ENCODE results near the gene ELP5.
"Not testable (repeated sequence)": the region's sequence is repeated elsewhere in the genome, so short reads cannot be mapped to it uniquely, and the experiment has no call there.

Gene ELP5

DNA sequence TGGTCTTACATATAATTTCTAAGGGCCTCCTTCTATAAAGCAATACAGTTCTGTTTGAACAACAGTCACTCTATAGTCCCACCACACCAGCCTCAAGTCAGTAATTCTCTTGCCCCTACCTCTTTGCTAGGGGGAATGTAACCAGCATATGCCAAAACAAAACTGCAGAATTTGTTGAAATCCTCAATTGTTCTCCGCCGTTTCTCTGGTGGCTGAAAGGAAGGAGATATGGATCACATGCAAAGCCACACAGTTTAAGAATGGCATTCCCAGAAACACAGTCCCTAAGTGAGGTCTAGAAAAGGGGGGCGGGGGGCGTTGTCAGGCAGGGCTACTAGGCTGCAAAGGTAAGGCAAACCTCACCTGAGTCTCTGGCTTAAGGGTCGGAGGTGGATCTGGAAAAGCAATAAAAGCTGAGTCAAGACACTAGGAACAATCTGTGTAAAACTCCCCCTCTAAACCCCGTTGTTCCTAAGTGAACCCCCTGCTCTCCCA lies 14.7 kb upstream of the ELP5 start:
- DNase-seq = no peak

DNA sequence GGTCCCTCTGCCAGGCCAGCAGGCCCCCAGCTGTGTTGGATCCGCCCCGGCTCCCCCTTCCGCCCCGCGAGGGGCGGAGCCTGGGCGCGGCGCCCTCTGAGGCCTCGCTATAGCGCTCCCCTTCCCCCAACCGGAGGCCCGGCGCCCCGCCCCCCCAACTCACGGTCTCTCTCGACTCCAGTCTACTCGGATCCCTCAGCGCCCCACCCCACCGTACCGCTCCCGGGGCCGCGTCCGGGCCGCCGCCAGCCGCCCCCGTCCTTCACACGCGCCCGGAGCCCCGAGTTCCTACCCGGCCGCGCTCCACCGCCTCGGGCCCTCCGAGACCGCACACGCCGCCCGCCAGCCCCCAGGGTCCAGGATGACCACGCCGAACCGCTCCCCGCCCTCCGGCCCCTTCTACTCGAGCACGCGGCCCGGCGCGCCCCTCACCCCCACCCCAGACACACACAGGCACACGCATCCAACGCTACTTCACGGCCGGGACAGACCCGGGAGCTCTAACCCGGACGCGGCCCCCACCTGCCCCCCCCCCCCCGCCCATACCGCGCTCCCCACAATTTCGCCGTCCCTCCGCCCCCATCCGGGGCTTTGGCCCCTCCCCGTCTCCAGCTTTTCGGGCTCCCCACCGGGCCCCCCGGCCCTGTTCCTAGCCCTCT lies 14.1 kb upstream of the ELP5 start:
- DNase-seq = peak; percentile 53

DNA sequence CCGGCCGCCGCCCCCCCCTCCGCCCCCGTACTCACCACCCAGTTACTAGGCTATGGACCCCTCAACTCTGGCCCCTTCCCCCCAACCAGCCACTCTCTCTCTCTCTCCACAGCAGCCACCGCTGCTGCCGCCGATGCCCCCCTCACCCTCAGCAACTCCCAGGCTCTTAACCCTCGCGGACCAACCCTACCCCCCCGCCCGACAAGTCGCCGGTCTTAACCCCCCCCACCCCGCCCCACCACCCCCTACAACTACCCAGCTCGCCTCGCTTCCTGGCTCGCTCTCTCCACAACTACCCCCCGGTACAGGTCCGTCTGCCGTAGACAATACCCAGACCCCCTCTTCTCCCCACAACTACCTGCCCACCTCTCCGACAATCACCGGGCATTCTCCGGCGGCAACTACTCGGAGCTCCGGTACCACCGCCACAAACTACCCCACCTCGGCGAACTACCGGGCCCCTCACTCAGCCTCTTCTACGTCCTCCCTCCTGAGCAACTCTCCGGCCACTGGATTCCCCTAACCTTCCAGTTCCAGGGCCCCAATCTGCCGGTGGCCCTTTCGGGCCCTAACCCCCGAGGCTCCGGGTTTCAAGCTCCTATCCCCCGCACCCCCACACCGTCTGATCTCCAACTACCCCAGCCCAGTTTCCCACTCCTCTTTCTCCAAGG lies 13.5 kb upstream of the ELP5 start:
- no peak for DNase-seq

- peak; percentile 99 for DNase-seq
Measured at GRCh38 chr17:7239091-7240027, 12.7 kb upstream of the ELP5 start, which contains the start of gene PHF23. TSS of gene PHF23 (minus strand) at chr17:7239457. CDS start at chr17:7239279, 178 bp downstream.

- no peak for DNase-seq
Measured at GRCh38 chr17:7240375-7240774, 11.6 kb upstream of the ELP5 start.

GRCh38 chr17:7241090-7241733 lies 10.8 kb upstream of the ELP5 start:
- no peak for DNase-seq

- DNase-seq = peak; percentile 79
Measured at GRCh38 chr17:7241783-7242716, 10.0 kb upstream of the ELP5 start, which contains the start of gene GABARAP. TSS of gene GABARAP (minus strand) at chr17:7242449. CDS start at chr17:7242330, 119 bp downstream.

DNA sequence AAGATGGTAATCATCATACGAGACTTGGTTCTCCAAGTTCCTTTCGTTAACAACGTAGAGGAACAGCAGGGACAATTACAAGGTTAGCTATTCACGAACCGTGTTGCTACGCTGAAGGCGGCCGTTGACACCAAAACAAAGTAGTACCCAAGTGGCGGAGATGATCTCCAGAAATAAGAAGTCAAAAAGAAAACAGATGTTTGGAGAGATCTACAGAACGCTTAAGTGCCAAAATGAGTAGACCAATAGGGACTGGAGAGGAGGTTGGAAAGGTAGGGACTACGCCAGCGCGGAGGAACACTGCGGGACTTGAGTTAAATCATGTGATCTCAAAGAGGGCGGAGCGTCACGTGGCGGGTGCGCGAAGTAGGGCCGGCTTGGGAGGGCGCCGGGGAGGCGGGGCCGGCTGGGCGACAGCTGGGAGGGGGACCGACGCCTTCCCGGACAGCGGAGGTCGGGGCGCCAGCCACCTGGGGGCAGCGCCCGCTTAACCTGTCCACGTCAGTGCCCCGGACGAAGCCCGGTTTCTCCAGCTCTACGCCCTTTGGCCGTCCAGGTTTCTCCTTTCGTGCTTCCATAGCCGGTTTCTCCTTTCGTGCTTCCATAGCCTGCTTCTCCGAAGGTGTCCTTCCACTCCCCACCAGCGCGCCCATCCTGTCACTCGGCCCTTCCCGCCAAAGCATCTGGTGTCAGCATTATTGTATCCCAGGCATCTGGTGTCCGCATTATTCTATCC lies 9.1 kb upstream of the ELP5 start:
- peak; percentile 87 for DNase-seq

DNA sequence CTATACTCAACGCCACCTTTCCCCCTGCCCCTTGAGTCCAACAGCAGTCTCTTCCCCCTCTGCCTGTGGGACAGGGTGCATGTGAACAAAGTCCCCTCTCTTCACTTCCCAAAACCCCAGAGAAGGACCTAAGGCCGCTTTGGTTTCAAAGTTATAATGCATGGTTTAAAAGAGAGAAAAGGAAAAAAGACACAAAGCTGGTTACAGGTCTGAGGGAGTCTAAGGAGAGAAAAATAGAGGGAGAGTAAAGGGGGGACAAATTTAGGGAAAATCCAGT lies 8.6 kb upstream of the ELP5 start:
- no peak for DNase-seq

- not testable (repeated sequence) for DNase-seq
Measured at GRCh38 chr17:7243838-7244237, 8.2 kb upstream of the ELP5 start.

- no peak for DNase-seq
Measured at GRCh38 chr17:7246779-7247178, 5.2 kb upstream of the ELP5 start.

DNA sequence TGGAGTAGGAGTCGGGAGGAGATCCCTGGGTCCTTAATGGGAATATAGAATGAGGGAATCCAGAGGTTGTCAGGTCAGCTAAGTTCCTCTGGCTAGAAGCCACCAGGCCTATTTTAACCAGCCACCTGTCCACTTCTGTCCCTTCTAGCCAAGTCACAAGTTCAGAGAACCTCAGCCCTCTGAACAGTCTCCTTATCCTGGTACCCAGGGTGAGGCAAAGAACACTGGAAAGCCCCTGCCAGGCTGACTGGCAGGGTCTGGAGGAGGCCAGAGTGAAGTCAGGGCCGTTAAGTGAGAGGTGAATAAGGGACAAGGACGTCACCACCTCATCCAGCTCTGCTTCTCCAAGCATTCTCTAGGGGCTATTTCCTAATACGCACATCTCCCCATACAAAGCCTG lies 3.2 kb upstream of the ELP5 start:
- DNase-seq = no peak

DNA sequence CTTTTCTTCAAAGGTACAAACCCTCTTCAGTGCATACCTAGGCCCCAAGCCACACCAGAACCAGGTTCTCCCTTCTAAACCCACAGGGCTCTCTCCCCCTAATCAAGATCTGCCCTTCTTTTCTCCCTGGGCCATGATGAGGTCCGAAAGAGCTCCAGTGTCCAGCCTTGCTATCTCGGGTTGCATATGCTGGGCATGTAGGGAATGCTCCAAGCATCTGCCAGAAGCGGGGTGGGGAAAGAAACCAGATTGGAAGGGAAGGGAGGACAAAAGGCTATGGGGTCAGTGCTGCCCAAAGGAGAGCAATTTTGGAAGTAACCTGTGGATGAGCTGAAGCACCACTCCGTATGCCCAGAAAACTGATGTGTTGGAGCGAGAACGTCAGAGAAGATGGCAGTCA lies 2.8 kb upstream of the ELP5 start:
- DNase-seq = no peak

GRCh38 chr17:7249830-7250229 lies 2.2 kb upstream of the ELP5 start:
- no peak for DNase-seq

DNA sequence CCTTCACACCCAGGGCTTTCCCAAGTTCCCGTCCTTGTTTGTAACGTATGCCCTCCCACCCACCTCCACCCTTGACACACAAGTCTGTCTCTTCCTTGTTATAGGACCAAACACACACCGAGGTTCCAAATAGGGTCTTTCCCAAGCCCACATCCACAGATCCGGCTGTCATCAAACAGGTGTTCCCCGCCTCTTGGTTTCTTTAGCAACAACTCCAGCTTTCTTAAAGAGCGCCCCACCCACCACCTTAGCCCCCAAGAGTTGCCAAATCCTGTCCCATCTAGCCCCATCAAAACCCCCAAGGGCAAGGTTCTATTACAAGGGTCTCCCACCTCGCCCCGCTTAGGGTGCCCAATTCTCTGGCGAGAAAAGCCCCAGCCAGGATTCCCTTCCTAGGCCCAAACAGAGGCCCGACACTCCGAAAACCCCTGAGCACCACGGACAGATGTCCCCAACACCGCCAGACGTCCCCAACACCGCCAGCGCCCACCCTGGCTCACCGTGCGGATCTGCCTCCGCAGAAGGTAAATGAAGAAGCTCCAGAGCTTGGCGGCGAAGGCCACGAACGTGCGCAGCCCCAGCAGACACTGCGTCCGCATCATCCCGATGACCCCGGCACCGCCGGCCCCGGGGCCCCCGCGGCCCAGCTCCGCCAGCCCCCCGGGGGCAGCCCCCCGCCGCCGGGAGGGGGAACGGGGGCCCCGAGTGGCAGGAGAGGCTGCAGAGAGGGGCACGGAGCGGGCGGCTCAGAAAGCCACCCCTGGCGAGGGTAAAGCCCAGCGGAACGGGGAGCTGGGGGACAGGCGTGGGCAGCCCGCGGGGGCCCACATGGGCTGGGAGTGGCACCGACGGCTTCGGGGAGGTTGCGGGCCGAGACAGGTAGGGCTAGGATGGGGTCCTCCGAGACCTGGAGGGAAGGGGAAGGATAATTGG lies 1.1 kb upstream of the ELP5 start:
- DNase-seq = no peak

DNA sequence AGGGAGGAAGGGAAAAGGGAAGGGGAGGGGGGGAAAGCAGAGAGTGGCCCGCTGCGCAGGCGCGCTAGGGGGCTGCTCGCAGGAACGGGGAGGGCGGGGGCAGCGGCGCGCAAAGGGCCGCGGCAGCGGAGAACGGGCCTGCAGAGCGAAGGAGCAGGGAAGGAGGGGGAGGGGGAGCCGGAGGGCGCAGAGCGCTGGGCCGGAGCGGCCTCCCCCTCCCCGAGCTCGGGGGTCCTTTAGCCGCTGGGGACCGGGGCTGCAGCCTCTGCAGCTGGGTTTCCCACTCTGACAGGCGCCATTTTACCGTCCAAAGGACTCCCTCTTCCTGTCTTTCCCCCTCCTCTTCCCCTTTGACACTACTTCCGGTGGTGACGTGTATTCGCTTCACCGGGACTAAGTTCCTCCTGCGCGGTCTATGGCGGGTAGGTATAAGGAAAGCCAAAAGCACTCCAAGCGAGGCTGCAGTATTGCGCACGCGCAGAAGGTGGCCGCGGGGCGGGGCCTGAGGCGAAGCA lies 297 bp upstream of the ELP5 start, which contains the start of gene CTDNEP1:
Gene CTDNEP1 (minus strand): TSS at position 74 of the 515 bp plus-strand sequence. CDS start 438 bp downstream, outside the sequence.
- peak; percentile 99 for DNase-seq

DNA sequence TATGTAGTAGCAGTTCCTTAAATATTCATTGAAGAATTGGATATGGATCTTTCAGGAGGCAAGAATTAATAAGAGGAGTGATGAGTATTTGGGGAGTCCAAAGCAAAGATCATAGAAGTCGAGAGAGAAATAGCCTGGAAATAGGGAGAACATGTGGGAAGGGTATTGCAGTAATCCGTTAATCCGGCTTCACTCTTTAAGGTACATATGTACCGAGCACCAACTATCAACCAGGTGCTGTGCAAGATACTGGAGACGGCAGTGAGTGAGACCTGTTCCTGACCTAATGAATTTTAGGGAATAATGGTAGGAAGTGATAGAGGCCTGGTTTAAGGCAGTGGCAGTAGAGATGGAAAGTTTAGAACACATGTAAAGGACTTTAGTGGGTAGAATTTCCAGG lies 1.1 kb downstream of the ELP5 start:
- no peak for DNase-seq

DNA sequence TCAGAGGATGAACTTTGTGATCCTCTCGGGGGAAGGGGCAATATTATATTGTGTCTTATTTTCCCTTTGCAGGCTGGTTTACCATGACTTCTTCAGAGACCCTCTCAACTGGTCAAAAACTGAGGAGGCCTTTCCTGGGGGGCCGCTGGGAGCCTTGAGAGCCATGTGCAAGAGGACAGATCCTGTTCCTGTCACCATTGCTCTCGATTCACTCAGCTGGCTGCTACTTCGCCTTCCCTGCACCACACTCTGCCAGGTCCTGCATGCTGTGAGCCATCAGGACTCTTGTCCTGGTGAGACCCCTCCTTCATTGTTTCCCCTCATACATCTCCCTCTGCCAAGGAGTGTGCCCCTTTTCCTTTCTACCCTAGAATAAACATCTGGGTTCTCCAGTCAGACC lies 2.5 kb downstream of the ELP5 start:
- DNase-seq = no peak

DNA sequence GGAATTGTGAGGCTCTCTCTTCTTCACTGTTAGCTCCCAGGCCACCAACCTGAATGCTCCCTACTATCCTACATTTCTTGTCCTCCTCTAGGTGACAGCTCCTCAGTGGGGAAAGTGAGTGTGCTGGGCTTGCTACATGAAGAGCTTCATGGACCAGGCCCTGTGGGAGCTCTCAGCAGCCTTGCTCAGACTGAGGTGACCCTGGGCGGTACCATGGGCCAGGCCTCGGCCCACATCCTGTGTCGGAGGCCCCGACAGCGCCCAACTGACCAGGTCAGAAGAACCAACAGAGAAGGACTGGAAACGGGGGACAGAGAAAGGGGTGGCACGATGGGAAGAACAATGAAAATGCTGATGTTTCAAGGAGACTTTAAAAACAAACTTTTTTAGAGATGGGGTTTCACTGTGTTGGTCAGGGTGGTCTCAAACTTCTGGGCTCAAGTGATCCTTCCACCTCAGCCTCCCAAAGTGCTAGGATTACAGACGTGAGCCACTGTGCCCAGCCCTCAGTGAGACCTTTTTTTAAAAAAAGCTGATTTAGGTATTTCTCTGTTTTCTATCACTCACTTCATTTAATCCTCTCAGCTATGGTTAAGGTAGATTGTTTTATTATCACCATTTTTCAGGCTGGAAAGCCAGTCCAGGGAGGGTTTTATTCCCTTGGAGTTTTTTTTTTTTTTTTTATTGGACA lies 4.9 kb downstream of the ELP5 start:
- no peak for DNase-seq
